ENCODE measurements around the gene RNF130. TPM values are rescaled to one million over a fixed set of nuclear protein-coding genes. Genes with fewer than 3 reads are reported as not detected.

RNF130 gene
- total and polyA plus RNA-seq, 4 donors = 24.9 to 93.1 (median 51.4) TPM

GRCh38 chr5:180046656-180047055, 24.9 kb downstream of the RNF130 start:
- Histone ChIP-seq H3K36me3 (ENCODE audit: control insufficient read depth in 4 of 4, insufficient read depth in 3 of 4, low read depth in 1 of 4, low read length in 3 of 4) (no peaks in the 10 kb centered on the region), H3K27me3 (ENCODE audit: control insufficient read depth in 4 of 4, insufficient read depth in 4 of 4, low read length in 3 of 4) (no peaks in the 10 kb centered on the region), H3K9ac (ENCODE audit: low read depth in 1 of 2, low read length in 2 of 2) (no peak overlapping the region), H3K4me1 (ENCODE audit: control insufficient read depth in 4 of 4, insufficient read depth in 4 of 4, low read length in 3 of 4) (peaks cover 6 to 30% (median 28%) of the 10 kb centered on the region in 4 donors), H3K9me3 (ENCODE audit: control insufficient read depth in 4 of 4, low read length in 3 of 4) (no peaks in the 10 kb centered on the region), H3K27ac (ENCODE audit: low read depth in 1 of 2, low read length in 2 of 2) (no peak overlapping the region), H3K4me3 (ENCODE audit: low read depth in 1 of 3, low read length in 3 of 3) (no peak overlapping the region)
- 92% methylated on average over 5 of the region's 5 CpGs for WGBS
- DNase-seq (ENCODE audit: low spot score) = no peak
- TF ChIP-seq RXRA (IDR thresholded peaks at IDR 0.05) = no peak

- H3K27ac ChIP-seq (ENCODE audit: low read depth in 1 of 2, low read length in 2 of 2) = no peak overlapping the region
- 97% methylated on average over 30 of the region's 30 CpGs for WGBS
- H3K4me1 ChIP-seq (ENCODE audit: control insufficient read depth in 4 of 4, insufficient read depth in 4 of 4, low read length in 3 of 4) = peaks cover 6 to 30% (median 28%) of the 10 kb centered on the region in 4 donors
- H3K4me3 ChIP-seq (ENCODE audit: low read depth in 1 of 3, low read length in 3 of 3) = no peak overlapping the region
- no peaks in the 10 kb centered on the region for H3K9me3 ChIP-seq (ENCODE audit: control insufficient read depth in 4 of 4, low read length in 3 of 4)
- TF ChIP-seq RXRA (IDR thresholded peaks at IDR 0.05) = no peak
- TF ChIP-seq REST (IDR thresholded peaks at IDR 0.05) = no peak
- no peak for TF ChIP-seq MAX (IDR thresholded peaks at IDR 0.05)
- no peak for TF ChIP-seq ATF3 (IDR thresholded peaks at IDR 0.05)
- TF ChIP-seq JUND (IDR thresholded peaks at IDR 0.05) = no peak
- no peak for TF ChIP-seq YY1 (IDR thresholded peaks at IDR 0.05)
- no peak for TF ChIP-seq FOXA1 (IDR thresholded peaks at IDR 0.05)
- no peak for TF ChIP-seq EGR1 (IDR thresholded peaks at IDR 0.05; ENCODE audit: low read depth in 2 of 2)
- no peak for TF ChIP-seq TAF1 (conservative IDR thresholded peaks at IDR 0.05)
- no peak for TF ChIP-seq HNF4G (IDR thresholded peaks at IDR 0.05)
- TF ChIP-seq NR2F2 (IDR thresholded peaks at IDR 0.05) = no peak
- no peak for TF ChIP-seq CTCF (IDR thresholded peaks at IDR 0.05; ENCODE audit: low read depth, low read length, missing input control)
- no peak for TF ChIP-seq RAD21 (IDR thresholded peaks at IDR 0.05)
- H3K9ac ChIP-seq (ENCODE audit: low read depth in 1 of 2, low read length in 2 of 2) = no peak overlapping the region
- no peaks in the 10 kb centered on the region for H3K36me3 ChIP-seq (ENCODE audit: control insufficient read depth in 4 of 4, insufficient read depth in 3 of 4, low read depth in 1 of 4, low read length in 3 of 4)
- DNase-seq (ENCODE audit: low spot score) = no peak
- no peaks in the 10 kb centered on the region for H3K27me3 ChIP-seq (ENCODE audit: control insufficient read depth in 4 of 4, insufficient read depth in 4 of 4, low read length in 3 of 4)
Measured at GRCh38 chr5:180045889-180046499, 25.6 kb downstream of the RNF130 start.
